22Rv1 (cell line): ENCODE measurements around the gene SNX25.

Experiments used
- ZFX ChIP-seq: fragments of 450-650 bp; IDR thresholded peaks from 2 replicates; pipeline ENCODE4 v1.6.1; 2017; ENCODE audit warnings: antibody characterized with exemption, borderline replicate concordance
- TF ChIP-seq, protein P1 (sequence below): fragments of 450-650 bp; IDR thresholded peaks from 2 replicates; pipeline ENCODE4 v1.5.1; 2017; ENCODE audit warnings: mild to moderate bottlenecking

DNA sequence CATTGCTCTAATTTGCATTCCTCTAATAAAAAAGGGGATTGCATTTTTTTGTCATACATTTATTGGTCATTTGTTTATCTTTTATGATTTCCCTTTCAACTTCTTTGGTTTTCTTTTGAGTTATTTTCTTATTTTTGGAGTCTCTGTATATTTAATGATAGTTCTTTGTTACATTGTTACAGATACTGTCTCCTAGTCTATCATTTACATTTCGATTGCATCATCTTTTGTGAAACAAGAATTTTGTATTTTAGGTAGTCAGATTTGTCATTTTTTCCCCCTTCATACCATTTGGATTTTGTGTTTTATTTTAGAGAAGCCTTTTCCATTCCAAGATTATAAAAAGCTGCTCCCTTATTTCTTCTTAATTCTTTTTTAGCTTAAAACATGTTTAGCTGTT is 37.1 kb downstream of the SNX25 start:
- TF ChIP-seq, protein P1, sequence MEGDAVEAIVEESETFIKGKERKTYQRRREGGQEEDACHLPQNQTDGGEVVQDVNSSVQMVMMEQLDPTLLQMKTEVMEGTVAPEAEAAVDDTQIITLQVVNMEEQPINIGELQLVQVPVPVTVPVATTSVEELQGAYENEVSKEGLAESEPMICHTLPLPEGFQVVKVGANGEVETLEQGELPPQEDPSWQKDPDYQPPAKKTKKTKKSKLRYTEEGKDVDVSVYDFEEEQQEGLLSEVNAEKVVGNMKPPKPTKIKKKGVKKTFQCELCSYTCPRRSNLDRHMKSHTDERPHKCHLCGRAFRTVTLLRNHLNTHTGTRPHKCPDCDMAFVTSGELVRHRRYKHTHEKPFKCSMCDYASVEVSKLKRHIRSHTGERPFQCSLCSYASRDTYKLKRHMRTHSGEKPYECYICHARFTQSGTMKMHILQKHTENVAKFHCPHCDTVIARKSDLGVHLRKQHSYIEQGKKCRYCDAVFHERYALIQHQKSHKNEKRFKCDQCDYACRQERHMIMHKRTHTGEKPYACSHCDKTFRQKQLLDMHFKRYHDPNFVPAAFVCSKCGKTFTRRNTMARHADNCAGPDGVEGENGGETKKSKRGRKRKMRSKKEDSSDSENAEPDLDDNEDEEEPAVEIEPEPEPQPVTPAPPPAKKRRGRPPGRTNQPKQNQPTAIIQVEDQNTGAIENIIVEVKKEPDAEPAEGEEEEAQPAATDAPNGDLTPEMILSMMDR, result no peak
- TF ChIP-seq ZFX, result no peak
